GM19395 (cell line): ENCODE data around the gene ITGB2.

Source experiments
- ATAC-seq: cut with Tn5 transposase; IDR thresholded peaks from one replicate; pipeline ENCODE4 v1.9.1; 2021; ENCODE audit warnings: mild to moderate bottlenecking, moderate library complexity; ENCODE audit not compliant: unreplicated experiment

Gene ITGB2

DNA sequence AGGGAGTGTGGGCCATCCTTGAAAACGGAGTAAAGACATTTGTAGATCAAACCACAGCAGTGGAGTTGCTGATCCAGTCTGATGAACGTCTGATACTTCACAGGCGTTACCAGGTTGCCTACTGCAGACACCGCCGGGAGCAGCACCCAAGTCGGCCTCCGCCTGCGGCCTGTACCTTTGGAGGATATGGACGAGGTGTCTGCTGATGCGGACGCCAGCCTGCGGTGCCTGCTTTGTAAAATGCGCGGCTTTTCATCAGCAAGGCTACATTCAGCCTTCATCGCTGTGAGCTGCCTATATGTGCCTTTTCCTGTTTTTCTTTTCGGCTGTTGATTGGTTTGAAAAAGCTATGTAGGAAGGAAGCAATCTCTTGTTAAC is 35.1 kb upstream of the ITGB2 start:
- ATAC-seq, result no peak

DNA sequence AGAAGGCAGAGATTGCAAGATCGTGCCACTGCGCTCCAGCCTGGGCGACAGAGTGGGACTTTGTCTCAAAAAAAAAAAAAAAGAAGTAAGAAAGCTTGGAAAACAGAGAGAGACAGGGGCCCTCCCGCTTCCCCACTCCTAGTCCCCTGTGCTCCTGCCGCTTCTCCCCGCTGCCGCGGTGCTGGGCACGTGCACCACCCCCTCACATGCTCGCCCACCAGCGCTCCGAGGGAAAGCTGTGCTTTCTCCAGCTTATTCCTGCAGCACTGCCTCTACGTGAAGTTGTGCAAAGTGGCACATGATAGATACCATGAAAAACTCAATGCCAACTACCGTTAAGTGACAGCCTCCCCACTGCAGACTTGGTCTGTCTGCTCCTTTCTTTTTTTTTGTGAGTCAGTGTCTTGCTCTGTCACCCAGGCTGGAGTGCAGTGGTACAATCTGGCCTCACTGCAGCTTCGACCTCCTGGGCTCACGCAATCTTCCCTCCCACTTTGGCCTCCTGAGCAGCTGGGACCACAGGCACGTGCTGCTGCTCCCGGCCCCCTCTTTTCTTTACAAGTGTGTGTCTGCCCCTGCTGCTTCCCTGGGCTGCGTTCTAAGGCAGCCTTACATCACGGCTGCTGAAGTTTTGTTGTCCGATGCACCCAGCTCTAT is 34.6 kb upstream of the ITGB2 start:
- ATAC-seq, result no peak

- ATAC-seq, result no peak
Observed at GRCh38 chr21:44954281-44954771, 33.6 kb upstream of the ITGB2 start.

- no peak for ATAC-seq
Observed at GRCh38 chr21:44953628-44954021, 32.9 kb upstream of the ITGB2 start.

- ATAC-seq, result no peak
Observed at GRCh38 chr21:44952929-44953627, 32.4 kb upstream of the ITGB2 start.

GRCh38 chr21:44952116-44952928 is 31.6 kb upstream of the ITGB2 start:
- no peak for ATAC-seq

DNA sequence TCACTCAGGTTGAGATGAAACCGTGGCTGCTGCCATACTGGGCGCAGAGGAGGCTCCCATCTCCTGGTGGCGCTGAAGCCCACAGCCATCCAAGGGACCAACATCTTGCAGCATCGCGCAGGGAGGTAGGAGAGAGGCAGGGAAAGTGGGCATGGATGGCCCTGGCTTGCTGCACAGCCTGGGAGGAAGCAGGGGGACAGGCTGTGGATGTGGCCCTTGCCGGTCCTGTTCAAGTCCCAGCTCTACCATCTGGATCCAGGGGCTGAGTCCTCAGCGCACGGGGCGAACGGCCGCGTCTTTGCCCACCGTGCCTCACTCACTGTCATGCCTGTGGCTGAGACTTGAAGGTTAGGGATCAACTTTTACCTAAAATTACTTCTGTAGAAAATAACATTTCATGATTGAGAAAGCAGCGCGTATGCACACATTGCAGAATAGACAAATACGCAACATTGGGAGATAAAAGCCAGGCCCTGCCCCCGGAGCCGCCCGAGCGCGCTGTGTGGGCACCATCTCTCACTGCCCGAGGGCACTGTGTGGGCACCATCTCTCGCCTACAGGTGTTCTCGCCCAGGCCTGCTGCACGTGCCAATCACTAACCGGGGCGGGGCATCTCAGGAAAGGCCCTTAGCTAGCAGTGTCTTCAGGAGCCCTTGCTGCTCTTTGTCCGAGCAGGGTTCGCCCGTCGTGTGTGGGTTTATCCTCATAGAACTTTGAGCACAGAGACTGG is 30.7 kb upstream of the ITGB2 start:
- ATAC-seq, result no peak

GRCh38 chr21:44950351-44950750 is 29.7 kb upstream of the ITGB2 start:
- no peak for ATAC-seq

DNA sequence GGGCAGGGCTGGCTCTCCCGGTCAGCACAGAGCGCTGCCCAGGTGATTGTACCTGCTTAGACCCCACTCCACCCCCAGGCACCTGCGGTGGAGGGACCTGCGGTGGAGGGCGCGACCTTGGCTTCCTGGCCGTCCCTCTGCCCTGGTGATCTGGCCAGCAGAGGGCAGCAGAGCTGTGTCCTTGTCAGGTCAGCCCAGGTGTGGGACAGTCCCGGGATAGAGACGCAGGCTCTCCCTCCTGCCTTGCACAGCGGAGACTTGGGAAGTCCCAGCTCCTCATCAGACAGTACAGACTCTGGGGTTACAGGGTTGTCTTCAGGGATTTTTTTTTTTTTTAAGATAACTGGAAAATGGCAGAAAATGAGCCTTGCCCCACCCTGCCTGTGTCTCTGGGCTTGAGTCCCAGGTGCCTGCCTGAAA is 29.1 kb upstream of the ITGB2 start:
- ATAC-seq, result no peak

GRCh38 chr21:44949161-44949778 is 28.6 kb upstream of the ITGB2 start:
- ATAC-seq, result no peak

DNA sequence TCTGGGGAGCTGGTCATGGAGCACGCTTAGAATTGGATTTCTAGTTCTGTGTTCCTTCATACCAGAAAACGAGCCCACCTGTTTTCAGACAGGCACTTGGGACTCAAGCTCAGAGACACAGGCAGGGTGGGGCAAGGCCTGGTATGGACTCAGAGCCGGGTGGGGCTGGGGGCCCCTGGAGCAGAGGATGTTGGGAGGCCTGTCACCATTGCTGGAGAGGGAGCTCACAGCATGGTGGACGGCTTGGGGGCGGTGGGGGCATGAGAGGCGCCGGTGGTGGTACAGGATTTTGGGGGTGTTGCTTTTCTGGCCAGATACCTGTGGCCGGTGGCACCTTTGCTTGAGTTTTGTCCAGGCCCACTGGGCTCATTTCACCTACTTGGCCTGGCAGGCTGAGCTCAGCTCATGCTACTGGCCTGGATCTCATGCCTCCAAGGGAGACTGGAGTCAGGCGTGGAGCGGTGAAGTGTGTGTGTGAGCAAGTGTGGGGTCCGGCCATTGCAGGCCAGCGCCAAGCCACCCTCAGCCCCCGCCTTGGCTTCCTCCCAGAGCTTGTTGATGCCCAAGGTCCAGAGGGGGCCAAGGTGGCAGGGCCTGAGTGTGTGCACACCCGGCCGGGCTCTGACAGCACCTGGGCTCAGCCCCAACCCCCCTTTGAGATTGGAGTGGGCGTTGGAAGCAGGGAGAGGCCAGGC is 27.9 kb upstream of the ITGB2 start:
- no peak for ATAC-seq

- no peak for ATAC-seq
Observed at GRCh38 chr21:44947930-44948331, 27.2 kb upstream of the ITGB2 start.

- ATAC-seq, result no peak
Observed at GRCh38 chr21:44947111-44947929, 26.6 kb upstream of the ITGB2 start.

DNA sequence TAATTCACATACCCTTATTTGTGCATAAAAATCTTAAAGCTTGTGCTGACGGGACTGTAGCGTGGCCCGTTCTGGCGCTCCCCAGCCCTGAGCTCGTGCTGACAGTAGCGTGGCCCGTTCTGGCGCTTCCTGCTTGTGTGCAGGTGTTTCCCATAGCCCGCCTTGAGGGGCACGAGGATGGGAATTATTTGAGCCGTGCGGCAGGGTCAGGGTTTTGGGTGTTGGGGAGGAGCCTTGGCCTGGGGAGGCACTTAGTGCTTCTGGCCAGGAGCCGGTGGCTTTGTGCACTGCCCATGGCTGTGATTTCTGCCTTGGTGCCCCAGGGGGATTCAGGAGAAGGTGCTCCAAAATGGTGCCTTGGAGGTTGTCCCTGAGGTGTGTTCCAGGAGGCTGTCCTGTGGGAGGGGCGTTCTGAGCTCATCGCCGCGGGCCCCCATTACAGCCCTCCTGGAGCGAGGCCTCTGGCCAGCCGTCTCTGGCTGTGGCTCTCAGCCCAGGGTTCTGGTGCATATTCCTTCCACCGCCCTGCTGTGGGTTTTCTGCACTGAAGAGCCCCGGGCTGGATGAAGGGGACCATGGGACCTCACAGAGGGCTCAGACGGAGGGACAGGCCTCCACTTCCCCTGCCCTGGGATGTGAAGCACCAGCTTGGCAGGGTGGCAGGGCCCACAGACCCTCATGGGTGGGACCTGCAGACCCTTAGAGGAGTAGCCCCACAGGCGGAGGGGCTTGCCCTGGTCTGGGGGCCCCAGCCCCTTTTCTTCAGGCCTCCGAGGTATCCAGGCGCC is 25.7 kb upstream of the ITGB2 start:
- ATAC-seq, result no peak

GRCh38 chr21:44944596-44944995 is 23.9 kb upstream of the ITGB2 start:
- ATAC-seq, result no peak

DNA sequence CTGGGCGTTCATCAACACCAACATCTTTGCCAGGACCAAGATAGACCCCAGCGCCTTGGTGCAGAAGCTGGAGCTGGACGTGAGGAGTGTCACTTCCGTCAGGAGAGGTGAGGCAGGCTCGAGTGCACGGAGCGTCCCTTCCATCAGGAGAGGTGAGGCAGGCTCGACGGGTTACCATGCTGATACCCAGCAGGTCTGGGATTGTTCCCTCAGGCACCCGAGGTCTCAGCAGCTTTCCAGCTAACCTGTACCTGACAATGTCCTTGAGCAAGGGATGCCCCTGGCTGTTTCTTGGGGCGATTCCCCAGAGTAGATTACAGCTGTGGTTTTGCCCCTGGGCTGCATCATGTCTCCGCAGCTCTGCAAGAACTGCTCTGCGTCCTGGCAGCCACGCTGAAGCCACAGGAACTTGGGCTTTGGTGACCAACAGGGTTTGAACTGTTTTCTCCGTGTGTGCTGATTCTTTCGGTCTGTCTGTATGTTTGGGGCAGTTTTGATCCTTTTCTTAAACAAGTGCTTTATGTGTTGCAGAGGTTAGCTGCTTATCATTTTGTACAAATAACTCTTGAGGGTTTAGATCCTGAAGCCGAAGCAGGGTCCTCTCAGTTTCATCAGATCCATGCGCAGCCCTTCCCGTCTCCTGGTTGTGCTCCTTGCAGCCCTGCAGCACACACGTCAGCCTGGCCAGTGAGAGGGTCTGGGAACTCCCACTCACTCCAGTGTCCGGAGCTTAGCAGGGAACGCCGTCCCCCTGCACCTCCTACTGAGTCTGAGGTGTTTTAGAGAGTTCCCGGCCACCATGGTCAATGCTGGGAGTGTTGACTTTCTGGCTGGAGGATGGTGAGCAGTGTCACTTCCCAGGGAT is 23.2 kb upstream of the ITGB2 start:
- ATAC-seq, result no peak

GRCh38 chr21:44943005-44943685 is 22.4 kb upstream of the ITGB2 start:
- ATAC-seq, result no peak
